Thyroid gland (tissue), 4 donors: ENCODE results near the gene ZNF281. TPM values are rescaled to one million over a fixed set of nuclear protein-coding genes. Genes with fewer than 3 reads are reported as not detected.

ENCODE experiments used
- DNase-seq, 2 donors: peaks; one replicate each; pipeline ENCODE4 v3.0.0-alpha.2; 2019
- H3K27ac ChIP-seq, 3 donors: fragments of 200-600 bp; sonication (generic); 1 replicate in 2 of 3; 2 replicates in 1 of 3; pipeline ENCODE4 v1.5.1; 2016 to 2019; ENCODE audit warnings: mild to moderate bottlenecking in 1 of 3, moderate library complexity in 1 of 3
- H3K27me3 ChIP-seq: fragments of 200-600 bp; sonication (generic); one replicate; pipeline ENCODE4 v1.5.1; 2019
- H3K36me3 ChIP-seq, 2 donors: fragments of 200-600 bp; sonication (generic); one replicate each; pipeline ENCODE4 v1.5.1; 2016 to 2019
- H3K4me1 ChIP-seq, 2 donors: fragments of 200-600 bp; sonication (generic); one replicate each; pipeline ENCODE4 v1.5.1; 2017 to 2019
- H3K4me3 ChIP-seq, 3 donors: fragments of 200-600 bp; sonication (generic); replicated peaks in 1 of 3; 1 replicate in 2 of 3; 2 replicates in 1 of 3; pipeline ENCODE4 v1.5.1; 2016; ENCODE audit warnings: mild to moderate bottlenecking in 1 of 3
- H3K9me3 ChIP-seq: fragments of 200-600 bp; sonication (generic); one replicate; pipeline ENCODE4 v1.5.1; 2017
- CTCF ChIP-seq, 6 experiments: fragments of 200-600 bp in 3 of 6; fragments of 450-650 bp in 3 of 6; sonication (generic) in 3 of 6; IDR thresholded peaks; one replicate each; pipeline ENCODE4 v1.5.1; 2016 to 2019; ENCODE audit warnings: antibody characterized with exemption in 6 of 6, mild to moderate bottlenecking in 2 of 6, inconsistent platforms in 1 of 6, moderate library complexity in 1 of 6
- POLR2A ChIP-seq, 2 donors: fragments of 450-650 bp; IDR thresholded peaks; one replicate each; pipeline ENCODE4 v1.6.1; 2017; ENCODE audit warnings: antibody characterized with exemption in 2 of 2, mild to moderate bottlenecking in 2 of 2, moderate library complexity in 1 of 2
- WGBS, 2 donors: methylation state at CpG; one replicate each; pipeline ENCODE4 v1.1.5; 2017; 5-methylcytosine and 5-hydroxymethylcytosine counted together
- intact Hi-C: fragments of 100-400 bp; cut with DNase I; formaldehyde crosslinking; loops from one replicate; pipeline ENCODE4 v1.15.1; 2023
- total RNA-seq, 4 donors: library from RNA; depleted of rRNA; stranded (reverse); fragments of >200 nt; gene quantifications; one replicate each; pipeline ENCODE4 v1.2.3, GENCODE V29; 2016

The ZNF281 gene, protein sequence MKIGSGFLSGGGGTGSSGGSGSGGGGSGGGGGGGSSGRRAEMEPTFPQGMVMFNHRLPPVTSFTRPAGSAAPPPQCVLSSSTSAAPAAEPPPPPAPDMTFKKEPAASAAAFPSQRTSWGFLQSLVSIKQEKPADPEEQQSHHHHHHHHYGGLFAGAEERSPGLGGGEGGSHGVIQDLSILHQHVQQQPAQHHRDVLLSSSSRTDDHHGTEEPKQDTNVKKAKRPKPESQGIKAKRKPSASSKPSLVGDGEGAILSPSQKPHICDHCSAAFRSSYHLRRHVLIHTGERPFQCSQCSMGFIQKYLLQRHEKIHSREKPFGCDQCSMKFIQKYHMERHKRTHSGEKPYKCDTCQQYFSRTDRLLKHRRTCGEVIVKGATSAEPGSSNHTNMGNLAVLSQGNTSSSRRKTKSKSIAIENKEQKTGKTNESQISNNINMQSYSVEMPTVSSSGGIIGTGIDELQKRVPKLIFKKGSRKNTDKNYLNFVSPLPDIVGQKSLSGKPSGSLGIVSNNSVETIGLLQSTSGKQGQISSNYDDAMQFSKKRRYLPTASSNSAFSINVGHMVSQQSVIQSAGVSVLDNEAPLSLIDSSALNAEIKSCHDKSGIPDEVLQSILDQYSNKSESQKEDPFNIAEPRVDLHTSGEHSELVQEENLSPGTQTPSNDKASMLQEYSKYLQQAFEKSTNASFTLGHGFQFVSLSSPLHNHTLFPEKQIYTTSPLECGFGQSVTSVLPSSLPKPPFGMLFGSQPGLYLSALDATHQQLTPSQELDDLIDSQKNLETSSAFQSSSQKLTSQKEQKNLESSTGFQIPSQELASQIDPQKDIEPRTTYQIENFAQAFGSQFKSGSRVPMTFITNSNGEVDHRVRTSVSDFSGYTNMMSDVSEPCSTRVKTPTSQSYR
- total RNA-seq, result 10 to 100 TPM in 3 of 4 donors, 1 to 10 TPM in 1; 9.8 to 16.9 (median 12.5) TPM

GRCh38 chr1:200409761-200410565 is at the start of gene ZNF281:
TSS of gene ZNF281 (minus strand) at chr1:200410036. CDS start at chr1:200409705, 331 bp downstream.
- Histone ChIP-seq H3K27ac (peak within 1 kb of the TSS in 2 of 3 donors; percentile 50 to 84), H3K36me3 (no peaks in the 10 kb centered on the region), H3K4me1 (peaks cover 28 to 32% of the 10 kb centered on the region in 2 donors), H3K9me3 (no peaks in the 10 kb centered on the region), H3K27me3 (no peaks in the 10 kb centered on the region), H3K4me3 (peak within 1 kb of the TSS; percentile 12 to 75 (median 27))
- WGBS, 2 donors, result 0% methylated on average over 33 to 35 of the region's 54 CpGs
- TF ChIP-seq POLR2A (IDR thresholded peaks at IDR 0.05) (peak in 1 of 2 donors; percentile 72), CTCF (IDR thresholded peaks at IDR 0.05) (peak in 1 of 6 experiments; percentile 2)
- DNase-seq, result peak; percentile 92 to 95
- intact Hi-C loops, result no loop called here

GRCh38 chr1:200458780-200459179 is 48.9 kb upstream of the ZNF281 start:
- H3K27me3 ChIP-seq, result no peaks in the 10 kb centered on the region
- no peak overlapping the region for H3K27ac ChIP-seq
- H3K9me3 ChIP-seq, result no peaks in the 10 kb centered on the region
- intact Hi-C loops, result no loop called here
- no peak for TF ChIP-seq CTCF (IDR thresholded peaks at IDR 0.05)
- TF ChIP-seq POLR2A (IDR thresholded peaks at IDR 0.05), result no peak
- H3K4me1 ChIP-seq, result no peaks in the 10 kb centered on the region
- H3K36me3 ChIP-seq, result no peaks in the 10 kb centered on the region
- no peak overlapping the region for H3K4me3 ChIP-seq
- WGBS, 2 donors, result 92 to 93% methylated on average over 14 of the region's 14 CpGs
- no peak for DNase-seq

- Histone ChIP-seq H3K27ac (no peak overlapping the region), H3K4me3 (no peak overlapping the region), H3K27me3 (no peaks in the 10 kb centered on the region), H3K36me3 (no peaks in the 10 kb centered on the region), H3K4me1 (no peaks in the 10 kb centered on the region), H3K9me3 (no peaks in the 10 kb centered on the region)
- DNase-seq, result no peak
- intact Hi-C loops, result no loop called here
- TF ChIP-seq POLR2A (IDR thresholded peaks at IDR 0.05) (no peak), CTCF (IDR thresholded peaks at IDR 0.05) (no peak)
- 91 to 97% methylated on average over 6 of the region's 6 CpGs for WGBS, 2 donors
Observed at GRCh38 chr1:200457810-200458209, 48.0 kb upstream of the ZNF281 start.

GRCh38 chr1:200454425-200454824 is 44.6 kb upstream of the ZNF281 start:
- Histone ChIP-seq H3K9me3 (no peaks in the 10 kb centered on the region), H3K4me3 (no peak overlapping the region), H3K27ac (no peak overlapping the region), H3K4me1 (no peaks in the 10 kb centered on the region), H3K36me3 (no peaks in the 10 kb centered on the region), H3K27me3 (no peaks in the 10 kb centered on the region)
- TF ChIP-seq CTCF (IDR thresholded peaks at IDR 0.05) (no peak), POLR2A (IDR thresholded peaks at IDR 0.05) (no peak)
- WGBS, 2 donors, result 84 to 86% methylated on average over 5 of the region's 5 CpGs
- DNase-seq, result no peak
- intact Hi-C loops, result no loop called here
